NCI-H2107 treated with DMSO at 0.1 percent for 48 hours (cell line): ENCODE data around the gene MCEMP1.

Experiments used
- DNase-seq: peaks from one replicate; lab custom pipeline; 2025; ENCODE audit not compliant: unreplicated experiment; lab: John Stamatoyannopoulos, UW

MCEMP1 gene

GRCh38 chr19:7720351-7720750 is 43.5 kb downstream of the MCEMP1 start:
- DNase-seq = no peak

GRCh38 chr19:7722231-7722651 is 45.4 kb downstream of the MCEMP1 start:
- no peak for DNase-seq

GRCh38 chr19:7725791-7726190 is 48.9 kb downstream of the MCEMP1 start:
- no peak for DNase-seq

GRCh38 chr19:7729211-7729610 is 52.3 kb downstream of the MCEMP1 start:
- DNase-seq = no peak
